Stimulated activated CD8-positive, alpha-beta memory T cell treated with anti-CD3 and anti-CD28 coated beads, Interleukin-4, amount 100 ng/mL, for 4 hours (primary cell): ENCODE measurements around the gene VWA7.

Experiments used
- DNase-seq, 2 donors: peaks; one replicate each; pipeline ENCODE4 v3.0.0-alpha.2; 2020; ENCODE audit warnings: low read depth in 2 of 2, low spot score in 1 of 2

VWA7 gene

GRCh38 chr6:31778999-31779885 is 2.1 kb upstream of the VWA7 start:
- no peak for DNase-seq

DNA sequence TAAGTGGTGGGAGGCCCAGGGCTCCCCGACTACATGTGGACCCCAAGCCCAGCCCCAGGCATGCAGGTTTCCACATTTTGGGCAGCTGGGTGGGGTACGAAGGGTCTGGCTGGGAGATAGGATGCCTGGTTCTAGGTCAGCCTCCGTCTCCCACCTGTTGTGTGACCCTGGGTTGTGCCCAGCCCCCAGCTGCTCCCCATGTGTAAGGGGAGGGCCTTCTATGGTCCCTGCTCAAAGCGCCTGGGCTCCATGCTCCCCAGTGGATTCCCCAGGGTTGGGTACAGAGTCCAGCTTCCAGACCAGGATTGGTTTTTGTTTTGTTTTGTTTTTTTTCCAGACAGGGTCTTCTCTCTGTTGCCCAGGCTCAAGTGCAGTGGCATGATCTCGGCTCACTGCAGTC is 1.1 kb upstream of the VWA7 start:
- no peak for DNase-seq

DNA sequence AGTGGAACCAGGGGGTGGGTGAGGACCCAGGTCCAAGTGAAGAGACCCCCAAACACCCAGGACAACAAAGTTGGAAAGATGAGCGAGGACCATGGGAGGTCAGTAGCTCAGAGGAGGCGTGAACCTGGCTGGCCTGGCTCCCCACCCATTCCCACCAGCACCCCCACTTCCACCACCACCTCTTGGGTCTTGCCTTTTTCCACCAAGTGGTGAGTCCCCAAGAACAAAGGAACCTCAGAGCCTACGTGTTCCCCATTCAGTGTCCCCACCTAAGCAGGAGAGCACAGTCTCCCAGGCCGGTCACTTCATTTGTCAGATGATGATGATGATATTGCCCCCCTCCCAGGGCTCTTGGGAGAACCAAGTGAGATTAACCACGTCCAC is 531 bp upstream of the VWA7 start:
- no peak for DNase-seq

DNA sequence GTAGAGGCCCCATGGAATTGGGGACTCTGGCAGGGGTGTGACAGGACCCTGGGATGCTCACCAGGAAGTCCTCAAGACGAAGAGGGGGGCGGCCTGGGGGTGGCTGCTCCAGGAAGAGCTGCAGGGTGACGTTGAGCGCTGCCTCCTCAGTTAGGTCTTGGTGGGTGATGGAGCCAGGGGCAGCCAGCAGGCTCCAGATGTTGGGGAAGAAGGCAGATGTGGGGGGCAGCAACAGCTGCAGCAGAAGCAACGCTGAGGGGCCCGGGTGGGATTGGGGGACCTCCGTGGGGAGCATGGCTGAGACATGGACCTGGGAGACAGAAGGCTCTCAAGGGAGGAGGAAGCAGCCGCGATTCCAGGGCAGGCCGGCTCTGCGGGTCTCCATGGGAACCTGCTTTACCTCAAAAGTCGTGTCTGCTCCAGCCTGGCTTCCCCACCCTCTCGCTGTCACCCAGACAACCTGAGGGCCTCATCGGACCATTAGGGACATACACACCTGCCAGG is 591 bp downstream of the VWA7 start:
- DNase-seq = no peak

GRCh38 chr6:31775633-31776484 is 1.3 kb downstream of the VWA7 start:
- no peak for DNase-seq

DNA sequence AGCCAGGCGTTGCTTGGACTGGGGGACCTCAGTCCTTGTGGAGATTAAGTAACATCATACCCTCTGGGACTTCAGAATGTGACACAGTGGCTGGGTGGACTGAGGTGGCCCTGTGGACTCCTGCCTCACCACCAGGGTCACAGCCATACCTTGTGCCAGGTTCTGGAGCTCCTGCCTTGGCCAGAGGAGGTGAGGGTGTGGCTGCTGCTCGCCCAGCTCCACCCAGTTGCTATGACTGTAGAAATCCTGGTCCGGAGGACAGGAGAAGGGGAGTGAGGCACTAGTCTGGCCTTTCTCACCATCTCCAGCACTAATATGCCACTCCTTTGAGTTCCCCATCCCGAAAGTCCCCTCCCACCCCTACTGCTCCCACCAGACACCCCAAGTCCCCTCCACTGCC is 1.9 kb downstream of the VWA7 start:
- no peak for DNase-seq

DNA sequence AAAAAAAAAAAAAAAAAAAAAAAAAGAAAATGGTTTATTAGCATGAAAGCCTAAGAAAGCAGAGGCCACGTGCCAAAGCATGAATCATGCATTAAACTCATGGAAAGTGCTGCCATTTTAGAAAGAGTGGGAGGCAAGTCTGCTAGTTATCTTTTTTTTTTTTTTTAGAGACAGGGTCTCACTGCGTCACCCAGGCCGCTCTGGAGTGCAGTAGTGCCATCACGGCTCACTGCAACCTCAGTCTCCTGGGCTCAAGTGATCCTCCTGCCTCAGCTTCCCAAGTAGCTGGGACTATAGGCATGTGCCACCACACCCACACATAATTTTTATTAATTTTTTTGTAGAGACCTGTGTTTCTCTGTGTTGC is 5.2 kb downstream of the VWA7 start:
- peak in 1 of 2 donors; percentile 24 for DNase-seq

DNA sequence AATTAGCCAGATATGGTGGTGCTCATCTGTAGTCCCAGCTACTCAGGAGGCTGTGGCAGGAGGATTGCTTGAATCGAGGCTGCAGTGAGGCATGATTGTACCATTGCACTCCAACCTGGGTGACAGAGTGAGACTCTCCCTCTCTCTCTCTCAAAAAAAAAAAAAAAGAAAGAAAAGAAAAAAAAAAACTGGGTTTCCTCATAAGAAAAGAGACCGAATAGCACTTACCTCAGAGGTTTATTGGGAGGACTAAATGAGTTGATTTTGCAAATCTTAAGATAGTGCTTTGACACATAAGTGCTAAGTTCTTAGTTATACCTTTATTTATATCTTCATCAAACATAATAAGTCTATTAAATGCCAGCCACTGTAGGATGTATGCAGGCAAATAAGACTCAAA is 6.3 kb downstream of the VWA7 start:
- DNase-seq = no peak

DNA sequence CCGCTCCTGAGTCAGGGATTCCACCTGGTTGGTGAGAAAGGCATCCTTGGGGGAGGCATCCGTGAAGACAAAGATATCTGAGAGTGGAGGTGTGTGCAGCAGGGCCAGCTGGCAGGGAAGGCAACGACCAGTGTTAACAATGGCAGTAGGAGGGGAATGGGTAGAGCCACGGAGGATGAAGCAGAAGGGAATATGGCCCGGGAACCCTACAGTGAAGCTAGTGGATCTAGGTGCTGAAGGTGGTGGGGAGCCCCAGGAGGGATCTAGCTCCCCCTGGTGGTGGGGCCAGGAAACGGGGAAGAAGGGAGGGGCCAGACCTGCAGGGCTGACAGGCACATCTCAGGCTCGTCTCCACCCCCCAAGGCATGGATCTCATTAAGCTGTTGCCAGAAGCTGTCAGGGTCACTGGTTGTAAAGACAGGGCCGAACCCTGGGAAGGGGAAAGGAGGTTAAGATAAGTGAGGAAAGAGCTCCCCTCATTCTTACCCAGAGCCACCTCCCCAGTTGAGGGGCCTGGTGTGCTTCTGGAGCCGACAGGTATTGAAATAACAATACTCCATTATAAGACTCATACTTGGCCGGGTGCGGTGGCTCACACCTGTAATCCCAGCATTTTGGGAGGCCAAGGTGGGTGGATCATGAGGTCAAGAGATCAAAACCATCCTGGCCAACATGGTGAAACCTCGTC is 7.3 kb downstream of the VWA7 start:
- peak; percentile 65 to 67 for DNase-seq

- DNase-seq = no peak
Measured at GRCh38 chr6:31768363-31769257, 8.5 kb downstream of the VWA7 start.

GRCh38 chr6:31767096-31767645 is 10.0 kb downstream of the VWA7 start:
- no peak for DNase-seq

- no peak for DNase-seq
Measured at GRCh38 chr6:31765910-31766794, 11.0 kb downstream of the VWA7 start.

DNA sequence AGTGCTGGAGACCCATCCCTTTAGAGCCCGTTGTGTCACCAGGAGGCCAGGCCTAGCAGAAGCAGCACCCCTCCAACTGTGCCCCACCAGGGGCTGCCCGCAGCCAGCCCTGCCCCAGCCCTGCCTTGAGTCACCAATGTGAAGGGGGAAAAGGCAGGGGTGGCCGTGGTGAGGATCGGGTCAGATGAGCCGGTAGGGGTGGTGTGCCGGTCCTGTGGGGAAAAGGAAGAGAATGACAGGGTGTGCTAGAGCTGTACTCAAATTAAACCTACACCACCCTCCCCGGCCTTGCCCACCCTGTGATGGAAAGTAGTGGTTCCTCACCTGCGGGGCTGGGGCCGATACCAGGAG is 11.6 kb downstream of the VWA7 start:
- no peak for DNase-seq

DNA sequence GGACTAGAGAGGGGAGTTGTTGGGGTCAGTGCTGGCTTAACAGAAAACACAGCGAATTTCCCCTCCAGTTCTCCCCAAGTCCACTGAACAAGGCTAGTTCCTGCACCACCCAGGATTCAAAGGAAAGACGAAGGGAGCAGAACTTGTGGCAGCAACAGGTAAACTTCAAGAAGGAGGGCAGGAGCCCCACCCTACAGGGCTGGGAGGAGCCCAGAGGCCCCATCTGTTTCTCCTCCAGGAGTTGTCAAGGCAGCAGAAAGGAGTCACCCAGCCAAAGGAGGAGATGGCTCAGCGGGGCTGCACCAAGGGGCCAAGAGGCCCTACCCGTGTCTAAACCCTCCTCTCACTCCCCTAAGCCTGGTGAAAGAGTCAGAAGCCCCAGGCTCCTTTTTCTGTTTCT is 12.9 kb downstream of the VWA7 start:
- no peak for DNase-seq

DNA sequence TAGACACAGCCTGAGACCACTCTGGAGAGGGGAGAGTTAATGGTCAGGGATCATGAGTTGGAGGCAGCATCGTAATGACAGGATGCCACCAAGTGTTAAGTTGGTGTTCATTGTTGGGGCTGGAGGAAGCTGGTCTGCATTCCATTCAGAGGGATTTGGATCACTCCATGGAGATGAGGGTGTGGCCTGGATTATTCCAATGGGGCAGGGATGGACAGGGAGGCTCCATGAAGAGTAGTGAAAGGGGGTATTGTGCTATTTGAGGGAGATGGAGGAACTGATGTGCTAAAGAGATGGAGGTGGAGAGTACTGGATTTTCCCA is 13.5 kb downstream of the VWA7 start:
- no peak for DNase-seq

- DNase-seq = no peak
Measured at GRCh38 chr6:31762878-31763618, 14.1 kb downstream of the VWA7 start.

GRCh38 chr6:31762356-31762755 is 14.8 kb downstream of the VWA7 start, which contains the start of gene SAPCD1:
Gene SAPCD1, plus strand, starts transcription at chr6:31762656. Its CDS starts 399 bp downstream, at chr6:31763055.
- DNase-seq = no peak

GRCh38 chr6:31761343-31761742 is 15.8 kb downstream of the VWA7 start:
- no peak for DNase-seq

GRCh38 chr6:31760790-31761189 is 16.3 kb downstream of the VWA7 start:
- no peak for DNase-seq
